ENCODE results near the gene ROR2. TPM values are rescaled to one million over a fixed set of nuclear protein-coding genes. Genes with fewer than 3 reads are reported as not detected.

Gene ROR2
- total and polyA plus RNA-seq, 2 donors (not counting 3 experiments of a cell fraction or from before 2014, with no cell fraction given), result not detected

- Histone ChIP-seq H3K4me3 (replicated peaks in 1 of 3; ENCODE audit: insufficient read depth in 1 of 3, low read depth in 1 of 3, low read length in 3 of 3) (no peak overlapping the region), H4K20me1 (replicated peaks; ENCODE audit: control insufficient read depth, extremely low read depth, insufficient read depth, low read length) (no peaks in the 10 kb centered on the region), H3K4me2 (ENCODE audit: insufficient read depth, low read length) (no peak overlapping the region), H2AFZ (ENCODE audit: low read depth, low read length) (no peak overlapping the region), H3K9ac (replicated peaks; ENCODE audit: extremely low read depth, insufficient read depth, low read length) (no peak overlapping the region), H3K4me1 (ENCODE audit: control insufficient read depth, extremely low read depth, insufficient read depth, low read length) (no peaks in the 10 kb centered on the region), H3K9me3 (replicated peaks; ENCODE audit: control insufficient read depth, insufficient read depth, low read length) (peaks cover 3% of the 10 kb centered on the region), H3K27ac (ENCODE audit: insufficient read depth, low read depth, low read length) (no peak overlapping the region), H3K36me3 (ENCODE audit: control insufficient read depth in 2 of 2, extremely low read depth in 1 of 2, insufficient read depth in 2 of 2, low read length in 2 of 2) (no peaks in the 10 kb centered on the region), H3K9me1 (replicated peaks; ENCODE audit: control insufficient read depth, extremely low read depth, insufficient read depth, low read length) (no peaks in the 10 kb centered on the region), H3K27me3 (ENCODE audit: control insufficient read depth in 2 of 2, insufficient read depth in 2 of 2, low read length in 2 of 2) (no peaks in the 10 kb centered on the region), H3K79me2 (ENCODE audit: control insufficient read depth, insufficient read depth, low read length) (no peaks in the 10 kb centered on the region)
- ChIA-PET CTCF (no interaction called here), POLR2A (no interaction called here)
- BruUV-seq (replicated peaks), result no TSS peak
- DNase-seq (ENCODE audit: low read depth, low spot score) (no peak), FAIRE-seq (no peak)
- intact Hi-C loops (cut with micrococcal nuclease), result no loop called here
- dilution Hi-C loops (cut with MboI; ENCODE audit: extremely low pct_ligation_motif_present, low sequenced_read_pairs), result no loop called here
- no peak for TF ChIP-seq EZH2 (IDR thresholded peaks at IDR 0.05; ENCODE audit: borderline replicate concordance, low read depth, low read length, severe bottlenecking)
- no peak for TF ChIP-seq GATA2 (IDR thresholded peaks at IDR 0.05; ENCODE audit: insufficient read depth, insufficient read length, low read depth, low read length)
- no peak for TF ChIP-seq POLR2A (IDR thresholded peaks at IDR 0.05; ENCODE audit: low read depth, low read length)
- TF ChIP-seq FOS (IDR thresholded peaks at IDR 0.05; ENCODE audit: borderline replicate concordance, insufficient read depth, low read length), result no peak
- TF ChIP-seq MAX (IDR thresholded peaks at IDR 0.05; ENCODE audit: insufficient read depth, insufficient read length), result no peak
- TF ChIP-seq CTCF (IDR thresholded peaks at IDR 0.05; ENCODE audit: extremely low read depth in 1 of 2, insufficient read depth in 1 of 2, low read depth in 1 of 2, low read length in 2 of 2), result no peak
- no peak for TF ChIP-seq POLR2AphosphoS5 (IDR thresholded peaks at IDR 0.05; ENCODE audit: insufficient read depth, low read depth, low read length)
- no peak for TF ChIP-seq MYC (IDR thresholded peaks at IDR 0.05; ENCODE audit: low read depth, low read length)
- TF ChIP-seq JUN (IDR thresholded peaks at IDR 0.05; ENCODE audit: borderline replicate concordance, insufficient read depth, insufficient read length, low read depth), result no peak
Observed at GRCh38 chr9:91929331-91929730, 20.7 kb downstream of the ROR2 start.

All from endothelial cell of umbilical vein (primary cell).